NT2/D1 (cell line): Measurements from ENCODE around the gene NDE1.

Source experiments
- SUZ12 ChIP-seq: IDR thresholded peaks from 2 replicates; pipeline ENCODE4 v1.6.1; 2011; ENCODE audit not compliant: insufficient read length, insufficient read depth; ENCODE audit errors: extremely low read depth
- YY1 ChIP-seq: IDR thresholded peaks from 2 replicates; pipeline ENCODE4 v1.6.1; 2011; ENCODE audit not compliant: insufficient read length, insufficient read depth

DNA sequence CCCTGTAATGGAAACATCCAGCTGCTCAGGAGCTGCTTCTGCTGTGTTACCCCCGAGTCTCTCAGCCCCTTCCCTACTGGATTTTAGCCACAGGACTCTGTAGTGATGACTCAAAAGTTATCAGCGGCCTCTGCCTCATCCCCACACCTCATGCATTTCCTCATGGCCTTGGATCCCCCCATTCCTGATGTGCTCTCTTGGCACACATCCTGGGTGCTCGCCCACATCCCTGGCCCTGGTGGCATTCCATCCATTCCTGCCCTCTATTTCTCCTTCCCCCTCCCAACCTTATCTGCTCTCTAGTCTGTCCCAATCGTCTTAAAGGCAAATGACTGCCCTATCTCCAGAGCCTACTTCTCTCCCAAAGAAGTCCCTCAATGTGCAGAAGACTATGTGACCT is 31.7 kb upstream of the NDE1 start:
- no peak for TF ChIP-seq YY1
- TF ChIP-seq SUZ12, result no peak
